Measurements from ENCODE around the gene CEACAM16. TPM values are rescaled to one million over a fixed set of nuclear protein-coding genes. Genes with fewer than 3 reads are reported as not detected.

Gene CEACAM16
- polyA plus RNA-seq, 1 donor from 2014 or later = not detected

- H2AFZ ChIP-seq (ENCODE audit: low read depth, low read length) = no peak overlapping the region
These were observed 35.0 kb upstream of the CEACAM16 start for GRCh38 chr19:44663996-44664395.

GRCh38 chr19:44664976-44665375 is 34.0 kb upstream of the CEACAM16 start:
- Histone ChIP-seq H3F3A (ENCODE audit: insufficient read depth, low read length, poor library complexity, severe bottlenecking) (no peaks in the 10 kb centered on the region), H3K79me2 (replicated peaks; ENCODE audit: insufficient read depth, low read length) (no peaks in the 10 kb centered on the region), H2AFZ (ENCODE audit: low read depth, low read length) (no peak overlapping the region), H3K9me3 (ENCODE audit: low read length) (no peaks in the 10 kb centered on the region), H3K27me3 (ENCODE audit: insufficient read depth, low read depth, low read length) (no peaks in the 10 kb centered on the region), H3K27ac (ENCODE audit: low read length) (no peak overlapping the region), H4K20me1 (ENCODE audit: insufficient read depth) (no peaks in the 10 kb centered on the region), H3K4me3 (ENCODE audit: low read length) (no peak overlapping the region), H3K9me2 (ENCODE audit: insufficient read depth, low read length) (no peaks in the 10 kb centered on the region), H3K36me3 (ENCODE audit: insufficient read depth, low read length) (no peaks in the 10 kb centered on the region), H3K9ac (ENCODE audit: low read length) (no peak overlapping the region), H3K4me2 (ENCODE audit: low read length) (no peak overlapping the region)
- TF ChIP-seq SMC3 (conservative IDR thresholded peaks at IDR 0.05; ENCODE audit: poor library complexity) = no peak
- TF ChIP-seq MXI1 (conservative IDR thresholded peaks at IDR 0.05; ENCODE audit: poor library complexity, severe bottlenecking) = no peak
- TF ChIP-seq EP300 (conservative IDR thresholded peaks at IDR 0.05; ENCODE audit: poor library complexity, severe bottlenecking) = no peak
- no peak for TF ChIP-seq CTCF (IDR thresholded peaks at IDR 0.05; ENCODE audit: poor library complexity, severe bottlenecking)
- TF ChIP-seq REST (IDR thresholded peaks at IDR 0.05; ENCODE audit: borderline replicate concordance) = no peak
- TF ChIP-seq EZH2 (IDR thresholded peaks at IDR 0.05; ENCODE audit: borderline replicate concordance, insufficient read depth, low read length, poor library complexity, severe bottlenecking) = no peak
- no peak for TF ChIP-seq RAD21 (conservative IDR thresholded peaks at IDR 0.05)
- TF ChIP-seq POLR2AphosphoS5 (IDR thresholded peaks at IDR 0.05) = no peak
- TF ChIP-seq TAF1 (IDR thresholded peaks at IDR 0.05; ENCODE audit: low read depth) = no peak

More at GRCh38 chr19:44663996-44664395, 35.0 kb upstream of the CEACAM16 start:
- Histone ChIP-seq H3K36me3 (ENCODE audit: insufficient read depth, low read length) (no peaks in the 10 kb centered on the region), H3K9me2 (ENCODE audit: insufficient read depth, low read length) (no peaks in the 10 kb centered on the region), H3K4me3 (ENCODE audit: low read length) (no peak overlapping the region), H3K27ac (ENCODE audit: low read length) (no peak overlapping the region), H3K79me2 (replicated peaks; ENCODE audit: insufficient read depth, low read length) (no peaks in the 10 kb centered on the region), H4K20me1 (ENCODE audit: insufficient read depth) (no peaks in the 10 kb centered on the region), H3K4me2 (ENCODE audit: low read length) (no peak overlapping the region), H3F3A (ENCODE audit: insufficient read depth, low read length, poor library complexity, severe bottlenecking) (no peaks in the 10 kb centered on the region), H3K27me3 (ENCODE audit: insufficient read depth, low read depth, low read length) (no peaks in the 10 kb centered on the region), H3K9me3 (ENCODE audit: low read length) (no peaks in the 10 kb centered on the region), H3K9ac (ENCODE audit: low read length) (no peak overlapping the region)
- no peak for TF ChIP-seq CTCF (IDR thresholded peaks at IDR 0.05; ENCODE audit: poor library complexity, severe bottlenecking)
